SK-N-SH (cell line): ENCODE data around the gene PRG2. TPM values are rescaled to one million over a fixed set of nuclear protein-coding genes. Genes with fewer than 3 reads are reported as not detected.

ENCODE experiments used
- CTCF ChIA-PET: fragments of 300-600, 350-600 bp; formaldehyde crosslinking; extraction: SDS; loops from one replicate; lab custom pipeline; 2021; lab: Yijun Ruan, JAX
- POLR2A ChIA-PET: fragments of 350-600 bp; sonication (Branson Sonifier 250); formaldehyde crosslinking; extraction: SDS; loops from one replicate; lab custom pipeline; 2020; ENCODE audit warnings: antibody characterized with exemption, inconsistent platforms; lab: Yijun Ruan, JAX
- DNase-seq: peaks from one replicate; pipeline ENCODE4 v3.0.0; 2012
- H2AFZ ChIP-seq: fragments of 200-600 bp; sonication (generic); 2 replicates; pipeline ENCODE4 v1.8.1; 2016; ENCODE audit warnings: antibody characterized with exemption, mild to moderate bottlenecking, low read depth
- H3F3A ChIP-seq: fragments of 200-600 bp; sonication (generic); replicated peaks from 2 replicates; pipeline ENCODE3; 2016; ENCODE audit warnings: antibody characterized with exemption, mild to moderate bottlenecking; ENCODE audit not compliant: insufficient read depth
- H3K27ac ChIP-seq, 2 experiments: fragments of 200-500 bp in 1 of 2; fragments of 200-600 bp in 1 of 2; sonication (Bioruptor generic) in 1 of 2; sonication (generic), shearing (Covaris generic) in 1 of 2; 2 replicates each; pipeline versions ENCODE4 v1.5.1 to v1.6.1; 2014 to 2016; ENCODE audit warnings: low read depth in 2 of 2, inconsistent platforms in 1 of 2, low read length in 1 of 2, mild to moderate bottlenecking in 1 of 2, mixed read lengths in 1 of 2
- H3K27me3 ChIP-seq: fragments of 200-600 bp; sonication (generic), shearing (Covaris generic); 2 replicates; pipeline ENCODE4 v1.6.1; 2016; ENCODE audit warnings: mixed run types; ENCODE audit not compliant: insufficient read depth
- H3K36me3 ChIP-seq, 2 experiments: fragments of 200-500 bp in 1 of 2; fragments of 200-600 bp in 1 of 2; sonication (Bioruptor generic) in 1 of 2; sonication (generic) in 1 of 2; replicated peaks in 1 of 2; 2 replicates each; pipeline versions ENCODE3 to v1.5.1; 2014 to 2016; ENCODE audit warnings: low read length in 1 of 2, mild to moderate bottlenecking in 1 of 2; ENCODE audit not compliant: insufficient read depth in 2 of 2, control insufficient read depth in 1 of 2
- H3K4me1 ChIP-seq, 2 experiments: fragments of 200-500 bp in 1 of 2; fragments of 200-600 bp in 1 of 2; sonication (Bioruptor generic) in 1 of 2; sonication (generic), shearing (Covaris generic) in 1 of 2; 2 replicates each; pipeline versions ENCODE4 v1.5.1 to v1.6.1; 2014 to 2016; ENCODE audit warnings: low read depth in 1 of 2, low read length in 1 of 2, mixed run types in 1 of 2; ENCODE audit not compliant: insufficient read depth in 2 of 2, control insufficient read depth in 1 of 2
- H3K4me2 ChIP-seq: fragments of 200-600 bp; sonication (generic), shearing (Covaris generic); 2 replicates; pipeline ENCODE4 v1.6.1; 2017; ENCODE audit warnings: mixed run types
- H3K4me3 ChIP-seq, 2 experiments: fragments of 200-500 bp in 1 of 2; fragments of 200-600 bp in 1 of 2; sonication (Bioruptor generic) in 1 of 2; sonication (generic), shearing (Covaris generic) in 1 of 2; 2 replicates each; pipeline versions ENCODE4 v1.5.1 to v1.8.1; 2014 to 2016; ENCODE audit warnings: low read depth in 2 of 2, inconsistent platforms in 1 of 2, low read length in 1 of 2, mild to moderate bottlenecking in 1 of 2, mixed read lengths in 1 of 2, moderate library complexity in 1 of 2
- H3K79me2 ChIP-seq: fragments of 200-600 bp; sonication (generic); 2 replicates; pipeline ENCODE4 v1.8.1; 2017; ENCODE audit warnings: mild to moderate bottlenecking; ENCODE audit not compliant: insufficient read depth
- H3K9ac ChIP-seq: fragments of 200-600 bp; sonication (generic); 2 replicates; pipeline ENCODE4 v1.6.1; 2017; ENCODE audit warnings: mixed run types
- H3K9me2 ChIP-seq: fragments of 200-600 bp; sonication (generic); 2 replicates; pipeline ENCODE4 v1.6.1; 2017; ENCODE audit warnings: mixed run types
- H3K9me3 ChIP-seq: fragments of 200-600 bp; sonication (generic); 2 replicates; pipeline ENCODE4 v1.6.1; 2017; ENCODE audit warnings: mixed run types, mild to moderate bottlenecking, moderate library complexity
- H4K20me1 ChIP-seq: fragments of 200-600 bp; sonication (generic); 2 replicates; pipeline ENCODE4 v1.6.1; 2017; ENCODE audit warnings: mild to moderate bottlenecking, mixed run types; ENCODE audit not compliant: insufficient read depth
- EP300 ChIP-seq, 2 experiments: IDR thresholded peaks; 2 replicates each; pipeline versions ENCODE4 v1.4.0 to v1.6.1; 2012; ENCODE audit warnings: borderline replicate concordance in 1 of 2, low read depth in 1 of 2, low read length in 1 of 2
- FOSL2 ChIP-seq: IDR thresholded peaks from 2 replicates; pipeline ENCODE4 v1.4.0; 2012; ENCODE audit warnings: low read depth, mild to moderate bottlenecking, moderate library complexity, borderline replicate concordance
- FOXJ3 ChIP-seq: sonication (generic); formaldehyde crosslinking; IDR thresholded peaks from 2 replicates; pipeline ENCODE4 v1.5.1; 2020; ENCODE audit warnings: mild to moderate bottlenecking, missing genetic modification reagents
- FOXM1 ChIP-seq: IDR thresholded peaks from 2 replicates; pipeline ENCODE4 v1.4.0; 2012; ENCODE audit warnings: low read depth, mild to moderate bottlenecking
- JUND ChIP-seq: IDR thresholded peaks from 2 replicates; pipeline ENCODE4 v1.4.0; 2012
- MEF2A ChIP-seq: IDR thresholded peaks from 2 replicates; pipeline ENCODE4 v1.4.0; 2012; ENCODE audit warnings: low read depth, borderline replicate concordance
- RCOR1 ChIP-seq: fragments of 150-350 bp; IDR thresholded peaks from 2 replicates; pipeline ENCODE4 v1.6.1; 2017; ENCODE audit warnings: antibody characterized with exemption, low read length
- RFX5 ChIP-seq: IDR thresholded peaks from 2 replicates; pipeline ENCODE4 v1.6.1; 2012; ENCODE audit warnings: mild to moderate bottlenecking, improper control_type of control experiment, low read length
- SMC3 ChIP-seq: IDR thresholded peaks from 2 replicates; pipeline ENCODE4 v1.6.1; 2012; ENCODE audit warnings: low read depth, low read length, improper control_type of control experiment
- USF1 ChIP-seq: IDR thresholded peaks from 2 replicates; pipeline ENCODE4 v1.4.0; 2012; ENCODE audit warnings: low read depth, borderline replicate concordance
- YY1 ChIP-seq: IDR thresholded peaks from 2 replicates; pipeline ENCODE4 v1.4.0; 2012; ENCODE audit warnings: low read depth, mild to moderate bottlenecking
- WGBS: methylation state at CpG from one replicate; pipeline ENCODE4 v1.1.6; 2017; ENCODE audit warnings: low lambda C conversion rate; 5-methylcytosine and 5-hydroxymethylcytosine counted together
- polyA plus RNA-seq, 3 experiments: library from polyadenylated mRNA; depleted of rRNA; stranded (reverse); fragments of >200 nt; gene quantifications; 2 replicates each; pipeline ENCODE4 v1.2.3, GENCODE V29; 2012

PRG2 gene
- polyA plus RNA-seq, 1 of the 3 experiments (the other 2 are of a cell fraction) = not detected

- H3K36me3 ChIP-seq = no peaks in the 10 kb centered on the region
- 69% methylated on average over 9 of the region's 9 CpGs for WGBS
- H3K4me2 ChIP-seq = no peak overlapping the region
These were observed 30.4 kb downstream of the PRG2 start for GRCh38 chr11:57359896-57360690.

GRCh38 chr11:57359396-57359795 lies 31.1 kb downstream of the PRG2 start:
- Histone ChIP-seq H2AFZ (no peak overlapping the region), H3K27ac (no peak overlapping the region), H4K20me1 (no peaks in the 10 kb centered on the region), H3K9me3 (no peaks in the 10 kb centered on the region), H3K9me2 (no peaks in the 10 kb centered on the region), H3K4me2 (no peak overlapping the region), H3K79me2 (no peaks in the 10 kb centered on the region), H3K9ac (no peak overlapping the region), H3K27me3 (peaks cover 12% of the 10 kb centered on the region; the same call in 1 of the 2 replicates), H3K4me1 (no peaks in the 10 kb centered on the region; a peak in 1 of 4 replicates), H3K36me3 (no peaks in the 10 kb centered on the region), H3K4me3 (no peak overlapping the region), H3F3A (no peaks in the 10 kb centered on the region)
- 45% methylated on average over 5 of the region's 5 CpGs for WGBS
- ChIA-PET POLR2A (no interaction called here), CTCF (interaction anchor here (0.9 to 7.1 kb wide), 3 partner anchors 9 to 254 kb away, joined by 3 to 33 read pairs (median 14); no protein-coding TSS in a partner anchor)
- TF ChIP-seq MEF2A = no peak
- no peak for DNase-seq

More at GRCh38 chr11:57359896-57360690, 30.4 kb downstream of the PRG2 start:
- H3K9me2 ChIP-seq = no peaks in the 10 kb centered on the region
- TF ChIP-seq FOXM1 = no peak
- TF ChIP-seq YY1 = no peak
- no peak for TF ChIP-seq RFX5
- TF ChIP-seq FOXJ3 = no peak
- no peak for TF ChIP-seq EP300 (IDR thresholded peaks at IDR 0.05; ENCODE audit: borderline replicate concordance in 1 of 2, low read depth in 1 of 2, low read length in 1 of 2)
- TF ChIP-seq JUND = no peak
- no peak for TF ChIP-seq SMC3
- TF ChIP-seq FOSL2 = no peak
- TF ChIP-seq USF1 = no peak
- no peak for TF ChIP-seq RCOR1
- no peaks in the 10 kb centered on the region for H3F3A ChIP-seq
- peaks cover 12% of the 10 kb centered on the region; the same call in 1 of the 2 replicates for H3K27me3 ChIP-seq
- ChIA-PET CTCF (interaction anchor here (0.6 to 7.1 kb wide), 6 partner anchors 10 to 253 kb away, joined by 3 to 33 read pairs (median 4); no protein-coding TSS in a partner anchor), POLR2A (no interaction called here)
- no peak overlapping the region for H3K9ac ChIP-seq
- H3K27ac ChIP-seq = no peak overlapping the region
- DNase-seq = no peak
- H4K20me1 ChIP-seq = no peaks in the 10 kb centered on the region
- H3K4me1 ChIP-seq = no peaks in the 10 kb centered on the region; a peak in 1 of 4 replicates
- no peak overlapping the region for H2AFZ ChIP-seq
- H3K79me2 ChIP-seq = no peaks in the 10 kb centered on the region
- no peaks in the 10 kb centered on the region for H3K9me3 ChIP-seq
- H3K4me3 ChIP-seq = no peak overlapping the region
